SKM-1 treated with dmso at 0.1 percent for 144 hours (cell line): Measurements from ENCODE around the gene RBM38.

Experiments
- DNase-seq: peaks from one replicate; lab custom pipeline; 2025; ENCODE audit not compliant: unreplicated experiment; lab: John Stamatoyannopoulos, UW

RBM38 gene

GRCh38 chr20:57389695-57390603 lies 1.2 kb upstream of the RBM38 start:
- DNase-seq = no peak

DNA sequence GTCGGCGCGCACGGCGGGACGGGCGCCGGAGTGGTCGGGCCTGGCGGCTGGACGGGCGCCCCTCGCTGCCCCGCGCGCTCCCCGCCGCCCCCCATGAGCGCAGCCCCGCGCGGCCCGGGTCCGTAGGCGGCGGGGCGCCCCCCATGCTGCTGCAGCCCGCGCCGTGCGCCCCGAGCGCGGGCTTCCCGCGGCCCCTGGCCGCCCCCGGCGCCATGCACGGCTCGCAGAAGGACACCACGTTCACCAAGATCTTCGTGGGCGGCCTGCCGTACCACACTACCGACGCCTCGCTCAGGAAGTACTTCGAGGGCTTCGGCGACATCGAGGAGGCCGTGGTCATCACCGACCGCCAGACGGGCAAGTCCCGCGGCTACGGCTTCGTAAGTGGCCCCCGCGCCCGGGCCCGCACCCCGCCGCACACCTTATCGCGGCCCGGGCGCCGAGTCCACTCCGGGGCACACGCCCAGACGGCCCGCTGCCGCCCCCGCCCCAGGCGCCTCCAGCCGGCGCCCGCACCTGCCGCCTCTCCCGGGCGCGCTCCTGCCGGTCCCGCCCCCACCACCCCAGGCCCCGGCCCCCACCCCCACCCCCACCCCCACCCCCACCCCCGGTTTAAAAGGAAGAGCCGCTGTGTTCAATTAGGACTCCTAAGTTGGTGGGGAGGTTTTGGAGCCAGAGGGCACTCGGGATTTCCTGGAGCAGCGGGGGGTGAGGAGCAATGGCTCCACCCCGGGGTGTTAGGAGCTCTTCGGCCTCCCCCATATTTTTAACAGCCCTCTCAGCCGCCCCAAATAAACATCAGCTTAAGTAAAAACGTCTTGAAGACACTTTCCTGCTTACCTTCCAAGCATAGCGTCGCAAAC lies 474 bp downstream of the RBM38 start:
- DNase-seq = no peak

DNA sequence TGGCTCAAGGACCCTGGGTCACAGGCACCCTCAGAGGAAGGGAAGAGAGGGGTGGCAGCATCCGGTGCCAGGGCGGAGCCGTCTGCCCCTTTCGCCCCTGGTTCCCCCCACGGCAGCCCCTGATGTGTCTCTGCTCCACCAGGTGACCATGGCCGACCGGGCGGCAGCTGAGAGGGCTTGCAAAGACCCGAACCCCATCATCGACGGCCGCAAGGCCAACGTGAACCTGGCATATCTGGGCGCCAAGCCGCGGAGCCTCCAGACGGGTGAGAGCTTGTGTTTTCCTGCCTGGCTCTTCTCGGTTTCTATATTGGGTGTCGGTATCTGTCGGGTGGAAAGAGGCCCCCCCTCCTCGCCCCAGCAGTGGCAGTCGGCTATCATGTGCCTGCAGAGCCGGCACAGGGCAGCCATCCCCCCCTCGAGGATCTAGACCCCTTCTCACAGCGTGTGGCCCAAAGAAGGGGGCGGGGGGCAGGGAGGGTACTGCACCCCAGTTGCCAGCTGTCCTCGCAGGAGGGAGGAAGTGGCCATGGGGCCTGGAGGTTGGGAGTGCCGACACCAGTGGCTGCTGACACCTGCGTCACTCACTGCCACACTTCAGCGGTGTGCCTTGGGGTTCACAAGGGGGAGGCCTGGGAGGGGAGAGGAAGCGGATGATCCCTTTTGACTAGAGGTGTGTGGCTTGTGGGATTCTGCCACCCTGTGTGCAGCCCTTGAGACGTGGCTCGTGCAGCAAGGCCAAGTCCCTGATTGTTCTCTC lies 1.5 kb downstream of the RBM38 start:
- no peak for DNase-seq

GRCh38 chr20:57393321-57394120 lies 2.3 kb downstream of the RBM38 start:
- no peak for DNase-seq

GRCh38 chr20:57394121-57395082 lies 3.2 kb downstream of the RBM38 start:
- no peak for DNase-seq

DNA sequence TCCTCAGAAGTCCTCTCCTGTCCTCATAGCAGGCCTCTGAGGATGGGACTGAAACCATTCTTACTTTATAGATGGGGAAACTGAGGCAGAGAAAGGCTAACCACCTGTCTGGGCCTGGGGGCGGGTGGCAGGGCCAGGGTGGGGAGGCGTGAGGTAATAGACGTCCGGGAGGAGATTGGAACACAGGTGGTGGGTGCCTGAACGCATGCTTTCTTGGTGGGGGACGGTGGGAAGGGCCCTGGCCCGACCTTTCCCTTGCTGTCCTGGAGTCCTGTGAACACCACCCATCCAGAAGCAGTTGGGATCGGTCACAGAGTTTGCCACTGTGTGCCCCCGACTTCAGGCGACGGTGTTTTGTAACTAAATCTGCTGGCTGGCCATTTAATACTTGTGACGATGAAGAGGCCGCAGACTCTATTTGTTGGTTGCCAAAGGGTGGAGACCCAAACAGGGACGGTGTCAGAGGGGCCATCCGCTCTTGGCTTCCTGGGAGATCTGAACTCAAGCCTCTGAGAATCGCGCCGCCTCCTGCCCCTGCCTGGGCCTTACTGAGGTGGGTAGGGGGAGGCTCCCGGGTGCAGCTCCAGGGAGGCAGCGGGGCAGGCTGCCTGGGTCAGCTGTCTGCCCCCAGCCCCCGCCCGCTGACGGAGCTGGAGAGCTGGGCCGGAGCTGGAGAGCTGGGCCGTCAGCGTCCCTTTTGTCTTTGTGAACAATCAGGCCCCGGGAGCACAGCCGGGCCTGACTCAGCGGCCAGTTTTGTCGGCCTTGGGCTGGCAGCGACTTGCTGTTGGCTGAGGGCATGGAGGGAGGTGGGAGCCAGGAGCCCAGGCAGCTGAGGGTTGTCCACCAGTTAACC lies 4.1 kb downstream of the RBM38 start:
- DNase-seq = no peak

DNA sequence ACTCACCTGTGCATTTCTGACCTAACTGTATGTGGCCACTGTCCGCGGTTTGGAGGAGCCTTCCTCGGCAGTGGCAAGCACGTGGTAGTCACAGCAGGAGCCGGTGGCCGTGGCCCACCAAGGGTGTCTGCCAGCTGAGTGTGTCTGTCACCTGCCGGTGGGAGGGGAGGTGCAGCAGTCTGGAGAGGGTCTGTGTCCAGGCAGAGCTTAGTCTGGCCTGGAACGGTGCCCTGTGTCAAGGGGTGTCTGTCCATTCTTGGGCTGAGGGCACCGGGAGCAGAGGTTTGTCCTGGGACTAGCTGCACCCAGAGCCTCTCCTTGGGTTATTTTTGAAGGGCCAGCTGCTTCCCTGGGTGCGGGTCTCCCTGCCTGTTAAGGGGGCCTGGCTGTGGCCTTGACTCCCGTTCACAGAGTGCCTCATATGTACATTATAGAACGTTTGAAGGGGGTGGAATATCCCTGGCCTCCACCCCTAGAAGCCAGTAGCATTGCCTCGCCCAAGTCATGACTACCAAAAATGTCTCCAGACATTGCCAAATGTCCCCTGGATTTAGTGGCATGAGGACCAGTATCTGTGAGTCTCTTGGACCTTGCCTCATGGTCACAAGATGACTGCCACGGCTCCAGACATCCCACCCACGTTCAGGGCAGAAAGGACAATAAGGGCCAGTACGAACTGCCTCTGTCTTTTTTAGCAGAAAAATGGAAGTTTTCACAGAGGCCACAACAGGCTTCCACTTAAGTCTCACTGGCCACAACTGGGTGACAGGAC lies 5.2 kb downstream of the RBM38 start:
- DNase-seq = no peak

- no peak for DNase-seq
Measured at GRCh38 chr20:57396984-57397692, 5.9 kb downstream of the RBM38 start.

DNA sequence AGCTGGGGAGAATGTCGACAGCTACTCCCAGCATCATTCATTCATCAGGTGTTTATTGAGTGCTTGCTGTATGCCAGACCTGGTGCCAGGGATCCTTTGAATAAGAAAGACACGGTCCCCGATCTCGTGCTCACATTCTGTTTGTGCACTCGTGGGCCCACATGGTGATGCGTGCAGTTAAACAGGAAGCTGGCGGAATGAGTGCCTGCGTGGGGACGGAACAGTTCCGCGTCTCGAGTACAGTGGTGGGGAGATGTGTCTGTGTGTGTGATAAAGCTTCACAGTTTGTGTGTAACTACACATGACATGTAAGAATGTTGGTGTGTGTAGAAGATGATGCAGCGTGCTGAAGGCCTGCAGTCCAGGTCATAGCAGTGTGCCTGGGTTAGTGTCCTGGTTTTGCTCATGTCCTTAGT lies 6.5 kb downstream of the RBM38 start:
- no peak for DNase-seq

GRCh38 chr20:57398231-57398821 lies 7.1 kb downstream of the RBM38 start:
- DNase-seq = no peak

DNA sequence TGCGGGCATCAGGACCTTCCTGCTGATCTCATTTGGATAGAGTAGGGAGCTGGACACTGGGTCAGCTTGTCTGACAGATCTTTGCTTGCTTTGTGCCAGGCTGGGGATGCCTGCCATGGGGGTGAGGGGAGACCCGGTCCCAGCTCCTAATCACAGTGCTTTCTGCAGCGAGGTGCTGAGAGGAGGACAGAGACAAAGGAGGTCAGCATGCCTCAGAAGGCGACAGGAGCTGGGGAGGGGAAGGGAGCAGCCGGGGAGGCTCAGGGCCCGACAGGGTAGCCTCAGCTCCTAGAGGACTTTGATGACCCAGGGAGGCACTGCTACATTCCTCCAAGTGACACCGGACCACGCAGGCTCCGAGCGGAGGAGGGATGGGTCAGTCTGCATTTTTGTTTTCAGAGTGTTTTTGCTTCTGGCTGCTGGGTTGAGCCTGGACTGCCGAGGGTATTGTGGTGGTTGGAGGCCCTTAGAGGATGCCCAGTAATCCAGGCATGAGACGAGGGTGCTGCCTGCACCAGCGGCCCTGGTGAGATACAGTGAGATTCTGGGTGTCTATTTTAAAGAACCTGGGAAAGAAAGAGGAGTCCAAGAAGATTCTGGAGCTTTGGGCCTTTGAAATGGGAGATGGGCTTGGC lies 7.8 kb downstream of the RBM38 start:
- DNase-seq = no peak

- no peak for DNase-seq
Measured at GRCh38 chr20:57399587-57400155, 8.5 kb downstream of the RBM38 start.

GRCh38 chr20:57400231-57400701 lies 9.1 kb downstream of the RBM38 start:
- DNase-seq = no peak

- no peak for DNase-seq
Measured at GRCh38 chr20:57400821-57401564, 9.8 kb downstream of the RBM38 start.

- no peak for DNase-seq
Measured at GRCh38 chr20:57401565-57401918, 10.3 kb downstream of the RBM38 start.
